Bronchus fibroblast of lung (primary cell): ENCODE measurements around the gene ZNF143. TPM values are rescaled to one million over a fixed set of nuclear protein-coding genes. Genes with fewer than 3 reads are reported as not detected.

ENCODE experiments used
- total RNA-seq: library from RNA; depleted of rRNA; stranded (reverse); fragments of >200 nt; gene quantifications from 2 replicates; pipeline ENCODE4 v1.2.3, GENCODE V29; 2015

Gene ZNF143
- 10.1 and 15.0 TPM in 2 replicates for total RNA-seq

GRCh38 chr11:9460322-9461062 is at the start of gene ZNF143:
TSS of gene ZNF143 (plus strand) at chr11:9461012. CDS start at chr11:9471309, 10,297 bp downstream.

GRCh38 chr11:9573052-9573774 is 112.4 kb downstream of the ZNF143 start, which contains the start of gene WEE1:
TSS of gene WEE1 (plus strand) at chr11:9573670. CDS start at chr11:9573934, 264 bp downstream.

Other genes starting within 250 kb of the ZNF143 start
- 54.8 and 63.9 TPM in 2 replicates for gene DENND5A, start 195.7 kb upstream of the ZNF143 start, total RNA-seq
- gene TMEM41B, start 146.4 kb upstream of the ZNF143 start, total RNA-seq = 27.7 and 31.4 TPM in 2 replicates
- 49.8 and 60.9 TPM in 2 replicates for gene IPO7, start 76.4 kb upstream of the ZNF143 start, total RNA-seq
- gene WEE1, start 112.7 kb downstream of the ZNF143 start, total RNA-seq = 23.6 and 25.6 TPM in 2 replicates
- gene SWAP70, start 203.1 kb downstream of the ZNF143 start, total RNA-seq = 8.3 and 10.6 TPM in 2 replicates